GM23338 (cell line): ENCODE data around the gene SMIM31. TPM values are rescaled to one million over a fixed set of nuclear protein-coding genes. Genes with fewer than 3 reads are reported as not detected.

ENCODE experiments used
- ATAC-seq: fragments of 200-7000 bp; cut with Tn5 transposase; 3 replicates; pipeline ENCODE4 v1.9.1; 2020
- DNase-seq: peaks from one replicate; pipeline ENCODE4 v3.0.0-alpha.2; 2015; ENCODE audit warnings: low spot score
- H2AFZ ChIP-seq: fragments of 200-600 bp; sonication (generic); 2 replicates; pipeline ENCODE4 v1.8.0; 2016; ENCODE audit warnings: antibody characterized with exemption, mild to moderate bottlenecking, moderate library complexity
- H3F3A ChIP-seq: fragments of 200-600 bp; sonication (generic); replicated peaks from 2 replicates; pipeline ENCODE4 v1.8.0; 2017; ENCODE audit warnings: antibody characterized with exemption, mixed run types, low read depth
- H3K27ac ChIP-seq: fragments of 200-600 bp; sonication (generic); 2 replicates; pipeline ENCODE4 v1.6.1; 2016; ENCODE audit warnings: low read depth
- H3K27me3 ChIP-seq: fragments of 200-600 bp; sonication (generic); 2 replicates; pipeline ENCODE4 v1.8.0; 2016; ENCODE audit warnings: mild to moderate bottlenecking, mixed run types, moderate library complexity; ENCODE audit not compliant: insufficient read depth
- H3K36me3 ChIP-seq: fragments of 200-600 bp; sonication (generic); 2 replicates; pipeline ENCODE4 v1.8.0; 2016; ENCODE audit warnings: mild to moderate bottlenecking; ENCODE audit not compliant: insufficient read depth
- H3K4me1 ChIP-seq: fragments of 200-600 bp; sonication (generic); 2 replicates; pipeline ENCODE4 v1.8.0; 2016; ENCODE audit warnings: mild to moderate bottlenecking, moderate library complexity; ENCODE audit not compliant: insufficient read depth
- H3K4me2 ChIP-seq: fragments of 200-600 bp; sonication (generic); 2 replicates; pipeline ENCODE4 v1.7.1; 2017; ENCODE audit warnings: mixed run types
- H3K4me3 ChIP-seq: fragments of 200-600 bp; sonication (generic); 2 replicates; pipeline ENCODE4 v1.6.1; 2016; ENCODE audit warnings: mixed run types
- H3K79me2 ChIP-seq: fragments of 200-600 bp; sonication (generic); replicated peaks from 2 replicates; pipeline ENCODE4 v1.8.0; 2017; ENCODE audit warnings: mild to moderate bottlenecking; ENCODE audit not compliant: insufficient read depth
- H3K9me2 ChIP-seq: fragments of 200-600 bp; sonication (generic); 2 replicates; pipeline ENCODE4 v1.8.0; 2017; ENCODE audit not compliant: insufficient read depth
- H4K20me1 ChIP-seq: fragments of 200-600 bp; sonication (generic); replicated peaks from 2 replicates; pipeline ENCODE4 v1.8.0; 2017; ENCODE audit warnings: mild to moderate bottlenecking; ENCODE audit not compliant: insufficient read depth
- H3K27ac Mint-ChIP-seq: 2 replicates; pipeline ENCODE4 v1.8.0; 2020; ENCODE audit warnings: inconsistent platforms, mild to moderate bottlenecking, moderate library complexity, mixed read lengths
- H3K27me3 Mint-ChIP-seq: 3 replicates; pipeline ENCODE4 v1.8.0; 2022; ENCODE audit warnings: low read depth, mild to moderate bottlenecking, moderate library complexity, mixed read lengths, inconsistent platforms; ENCODE audit not compliant: insufficient read depth, poor library complexity
- H3K36me3 Mint-ChIP-seq: 3 replicates; pipeline ENCODE4 v1.8.0; 2021; ENCODE audit warnings: low read depth, mild to moderate bottlenecking, inconsistent platforms, moderate library complexity, mixed read lengths
- H3K4me1 Mint-ChIP-seq: 3 replicates; pipeline ENCODE4 v1.8.0; 2020; ENCODE audit warnings: mild to moderate bottlenecking, inconsistent platforms, mixed read lengths
- H3K4me3 Mint-ChIP-seq: 3 replicates; pipeline ENCODE4 v1.8.0; 2021; ENCODE audit warnings: moderate library complexity, mild to moderate bottlenecking, inconsistent platforms, mixed read lengths
- H3K9me3 Mint-ChIP-seq: 3 replicates; pipeline ENCODE4 v1.8.0; 2020; ENCODE audit warnings: moderate library complexity, mild to moderate bottlenecking, inconsistent platforms, mixed read lengths
- CREB1 ChIP-seq: fragments of 250-450 bp; sonication (Bioruptor Pico); IDR thresholded peaks from 2 replicates; pipeline ENCODE4 v1.5.0; 2020; ENCODE audit warnings: low read depth, mild to moderate bottlenecking, moderate library complexity
- EZH2 ChIP-seq: fragments of 200-600 bp; sonication (generic); IDR thresholded peaks from one replicate; pipeline ENCODE4 v1.8.0; 2017; ENCODE audit warnings: antibody characterized with exemption, mild to moderate bottlenecking, low read depth; ENCODE audit not compliant: unreplicated experiment
- EZH2phosphoT487 ChIP-seq: fragments of 200-600 bp; sonication (generic); IDR thresholded peaks from one replicate; pipeline ENCODE4 v1.8.1; 2018; ENCODE audit warnings: antibody characterized with exemption; ENCODE audit not compliant: unreplicated experiment
- POLR2AphosphoS5 ChIP-seq: IDR thresholded peaks from 2 replicates; pipeline ENCODE4 v1.6.1; 2016; ENCODE audit warnings: antibody characterized with exemption, low read depth
- STAT1 ChIP-seq: IDR thresholded peaks from one replicate; pipeline ENCODE4 v1.6.1; 2016; ENCODE audit warnings: antibody characterized with exemption; ENCODE audit not compliant: unreplicated experiment
- ZNF114 ChIP-seq: fragments of 250-450 bp; sonication (Bioruptor Pico); IDR thresholded peaks from 2 replicates; pipeline ENCODE4 v1.5.0; 2020; ENCODE audit warnings: mild to moderate bottlenecking, moderate library complexity
- ZNF331 ChIP-seq: fragments of 250-450 bp; sonication (Bioruptor Pico); IDR thresholded peaks from 2 replicates; pipeline ENCODE4 v1.5.0; 2020; ENCODE audit warnings: low read depth, mild to moderate bottlenecking, moderate library complexity
- polyA plus RNA-seq: library from polyadenylated mRNA; unstranded; fragments of >200 nt; fragmentation: Nextera tagmentation; extraction: Ambion mirVana; gene quantifications from 2 replicates; pipeline ENCODE4 v1.2.1, GENCODE V29; 2016
- total RNA-seq: library from RNA; depleted of rRNA; stranded (reverse); fragments of >200 nt; shearing (Covaris generic); gene quantifications from 2 replicates; pipeline ENCODE4 v1.2.3, GENCODE V29; 2014
- TF ChIP-seq, protein P1 (sequence below): fragments of 250-450 bp; sonication (Bioruptor Pico); IDR thresholded peaks from 2 replicates; pipeline ENCODE4 v1.5.0; 2020; ENCODE audit warnings: mild to moderate bottlenecking, moderate library complexity
- TF ChIP-seq, protein P2 (sequence below): IDR thresholded peaks from 2 replicates; pipeline ENCODE4 v1.6.1; 2016; ENCODE audit warnings: antibody characterized with exemption
- TF ChIP-seq, protein P3 (sequence below), 2 experiments: fragments of 200-600 bp in 1 of 2; sonication (generic) in 1 of 2; conservative IDR thresholded peaks; 2 replicates each; pipeline versions ENCODE4 v1.5.1 to v1.6.1; 2016 to 2017; ENCODE audit warnings: antibody characterized with exemption in 2 of 2, low read depth in 2 of 2, mild to moderate bottlenecking in 2 of 2, moderate library complexity in 1 of 2
- TF ChIP-seq, protein P4 (sequence below): IDR thresholded peaks from one replicate; pipeline ENCODE4 v1.6.1; 2018; ENCODE audit warnings: antibody characterized with exemption; ENCODE audit not compliant: unreplicated experiment

The SMIM31 gene
- total and polyA plus RNA-seq, 2 experiments from 2014 or later, result not detected

DNA sequence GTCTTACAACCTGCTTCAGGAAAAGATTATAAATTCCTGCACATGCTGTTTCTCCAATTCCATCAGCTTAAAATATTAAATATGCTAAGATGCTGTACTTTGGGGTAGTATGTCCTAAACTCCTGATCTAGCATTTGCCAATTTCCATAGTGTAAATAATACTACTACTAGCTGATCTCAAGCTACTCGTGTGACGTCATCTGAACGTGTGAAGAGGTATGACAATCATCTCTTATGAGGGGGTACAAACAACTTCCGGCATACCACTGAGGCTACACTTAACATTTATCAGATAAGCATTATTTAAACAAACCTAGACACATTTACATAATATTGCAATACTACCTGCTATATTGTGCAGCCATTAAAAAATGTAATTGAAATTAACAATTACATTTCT lies 70.7 kb downstream of the SMIM31 start (continued):
- TF ChIP-seq, protein P1, sequence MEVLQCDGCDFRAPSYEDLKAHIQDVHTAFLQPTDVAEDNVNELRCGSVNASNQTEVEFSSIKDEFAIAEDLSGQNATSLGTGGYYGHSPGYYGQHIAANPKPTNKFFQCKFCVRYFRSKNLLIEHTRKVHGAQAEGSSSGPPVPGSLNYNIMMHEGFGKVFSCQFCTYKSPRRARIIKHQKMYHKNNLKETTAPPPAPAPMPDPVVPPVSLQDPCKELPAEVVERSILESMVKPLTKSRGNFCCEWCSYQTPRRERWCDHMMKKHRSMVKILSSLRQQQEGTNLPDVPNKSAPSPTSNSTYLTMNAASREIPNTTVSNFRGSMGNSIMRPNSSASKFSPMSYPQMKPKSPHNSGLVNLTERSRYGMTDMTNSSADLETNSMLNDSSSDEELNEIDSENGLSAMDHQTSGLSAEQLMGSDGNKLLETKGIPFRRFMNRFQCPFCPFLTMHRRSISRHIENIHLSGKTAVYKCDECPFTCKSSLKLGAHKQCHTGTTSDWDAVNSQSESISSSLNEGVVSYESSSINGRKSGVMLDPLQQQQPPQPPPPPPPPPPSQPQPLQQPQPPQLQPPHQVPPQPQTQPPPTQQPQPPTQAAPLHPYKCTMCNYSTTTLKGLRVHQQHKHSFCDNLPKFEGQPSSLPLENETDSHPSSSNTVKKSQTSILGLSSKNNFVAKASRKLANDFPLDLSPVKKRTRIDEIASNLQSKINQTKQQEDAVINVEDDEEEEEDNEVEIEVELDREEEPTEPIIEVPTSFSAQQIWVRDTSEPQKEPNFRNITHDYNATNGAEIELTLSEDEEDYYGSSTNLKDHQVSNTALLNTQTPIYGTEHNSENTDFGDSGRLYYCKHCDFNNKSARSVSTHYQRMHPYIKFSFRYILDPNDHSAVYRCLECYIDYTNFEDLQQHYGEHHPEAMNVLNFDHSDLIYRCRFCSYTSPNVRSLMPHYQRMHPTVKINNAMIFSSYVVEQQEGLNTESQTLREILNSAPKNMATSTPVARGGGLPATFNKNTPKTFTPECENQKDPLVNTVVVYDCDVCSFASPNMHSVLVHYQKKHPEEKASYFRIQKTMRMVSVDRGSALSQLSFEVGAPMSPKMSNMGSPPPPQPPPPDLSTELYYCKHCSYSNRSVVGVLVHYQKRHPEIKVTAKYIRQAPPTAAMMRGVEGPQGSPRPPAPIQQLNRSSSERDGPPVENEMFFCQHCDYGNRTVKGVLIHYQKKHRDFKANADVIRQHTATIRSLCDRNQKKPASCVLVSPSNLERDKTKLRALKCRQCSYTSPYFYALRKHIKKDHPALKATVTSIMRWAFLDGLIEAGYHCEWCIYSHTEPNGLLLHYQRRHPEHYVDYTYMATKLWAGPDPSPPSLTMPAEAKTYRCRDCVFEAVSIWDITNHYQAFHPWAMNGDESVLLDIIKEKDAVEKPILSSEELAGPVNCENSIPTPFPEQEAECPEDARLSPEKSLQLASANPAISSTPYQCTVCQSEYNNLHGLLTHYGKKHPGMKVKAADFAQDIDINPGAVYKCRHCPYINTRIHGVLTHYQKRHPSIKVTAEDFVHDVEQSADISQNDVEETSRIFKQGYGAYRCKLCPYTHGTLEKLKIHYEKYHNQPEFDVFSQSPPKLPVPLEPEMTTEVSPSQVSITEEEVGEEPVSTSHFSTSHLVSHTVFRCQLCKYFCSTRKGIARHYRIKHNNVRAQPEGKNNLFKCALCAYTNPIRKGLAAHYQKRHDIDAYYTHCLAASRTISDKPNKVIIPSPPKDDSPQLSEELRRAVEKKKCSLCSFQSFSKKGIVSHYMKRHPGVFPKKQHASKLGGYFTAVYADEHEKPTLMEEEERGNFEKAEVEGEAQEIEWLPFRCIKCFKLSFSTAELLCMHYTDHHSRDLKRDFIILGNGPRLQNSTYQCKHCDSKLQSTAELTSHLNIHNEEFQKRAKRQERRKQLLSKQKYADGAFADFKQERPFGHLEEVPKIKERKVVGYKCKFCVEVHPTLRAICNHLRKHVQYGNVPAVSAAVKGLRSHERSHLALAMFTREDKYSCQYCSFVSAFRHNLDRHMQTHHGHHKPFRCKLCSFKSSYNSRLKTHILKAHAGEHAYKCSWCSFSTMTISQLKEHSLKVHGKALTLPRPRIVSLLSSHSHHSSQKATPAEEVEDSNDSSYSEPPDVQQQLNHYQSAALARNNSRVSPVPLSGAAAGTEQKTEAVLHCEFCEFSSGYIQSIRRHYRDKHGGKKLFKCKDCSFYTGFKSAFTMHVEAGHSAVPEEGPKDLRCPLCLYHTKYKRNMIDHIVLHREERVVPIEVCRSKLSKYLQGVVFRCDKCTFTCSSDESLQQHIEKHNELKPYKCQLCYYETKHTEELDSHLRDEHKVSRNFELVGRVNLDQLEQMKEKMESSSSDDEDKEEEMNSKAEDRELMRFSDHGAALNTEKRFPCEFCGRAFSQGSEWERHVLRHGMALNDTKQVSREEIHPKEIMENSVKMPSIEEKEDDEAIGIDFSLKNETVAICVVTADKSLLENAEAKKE, result no peak
- TF ChIP-seq ZNF331 (no peak), EZH2 (no peak), POLR2AphosphoS5 (no peak)
- TF ChIP-seq, protein P2, sequence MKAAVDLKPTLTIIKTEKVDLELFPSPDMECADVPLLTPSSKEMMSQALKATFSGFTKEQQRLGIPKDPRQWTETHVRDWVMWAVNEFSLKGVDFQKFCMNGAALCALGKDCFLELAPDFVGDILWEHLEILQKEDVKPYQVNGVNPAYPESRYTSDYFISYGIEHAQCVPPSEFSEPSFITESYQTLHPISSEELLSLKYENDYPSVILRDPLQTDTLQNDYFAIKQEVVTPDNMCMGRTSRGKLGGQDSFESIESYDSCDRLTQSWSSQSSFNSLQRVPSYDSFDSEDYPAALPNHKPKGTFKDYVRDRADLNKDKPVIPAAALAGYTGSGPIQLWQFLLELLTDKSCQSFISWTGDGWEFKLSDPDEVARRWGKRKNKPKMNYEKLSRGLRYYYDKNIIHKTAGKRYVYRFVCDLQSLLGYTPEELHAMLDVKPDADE, result no peak

DNA sequence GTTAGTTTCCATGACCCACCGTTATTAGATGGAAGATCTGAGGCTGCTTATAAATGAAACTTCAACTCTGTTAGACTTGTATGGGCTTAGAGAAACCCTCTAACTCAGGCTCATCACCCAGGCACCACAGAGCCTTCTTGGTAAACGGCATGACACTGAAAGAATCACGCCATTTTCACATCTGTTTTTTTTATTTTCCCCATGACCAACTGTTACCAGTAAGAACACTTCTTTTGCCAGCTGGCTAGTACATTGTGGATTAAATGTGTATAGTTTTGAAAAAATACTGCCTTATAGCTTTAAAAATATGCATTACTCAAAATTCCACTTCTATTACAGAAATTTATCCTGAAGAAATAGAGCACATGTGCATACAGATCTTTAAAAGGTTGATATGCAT lies 75.0 kb downstream of the SMIM31 start:
- Histone ChIP-seq H3K27me3 (no peaks in the 10 kb centered on the region), H3K4me3 (no peak overlapping the region), H3K79me2 (no peaks in the 10 kb centered on the region), H3K9me2 (no peaks in the 10 kb centered on the region), H2AFZ (no peak overlapping the region; the same call in 1 of the 2 replicates), H3F3A (no peaks in the 10 kb centered on the region), H3K36me3 (no peaks in the 10 kb centered on the region), H3K27ac (no peak overlapping the region), H4K20me1 (no peaks in the 10 kb centered on the region), H3K4me2 (no peak overlapping the region), H3K4me1 (peaks cover 17% of the 10 kb centered on the region)
- no peaks in the 10 kb centered on the region for H3K9me3 Mint-ChIP-seq
- no peak overlapping the region for H3K27ac Mint-ChIP-seq
- no peak for DNase-seq
- no peak for ATAC-seq
- H3K4me3 Mint-ChIP-seq, result no peak overlapping the region
- peaks cover 2% of the 10 kb centered on the region for H3K27me3 Mint-ChIP-seq
- H3K4me1 Mint-ChIP-seq, result peaks cover 20% of the 10 kb centered on the region
- no peaks in the 10 kb centered on the region for H3K36me3 Mint-ChIP-seq
- TF ChIP-seq STAT1, result no peak
- TF ChIP-seq, protein P3, sequence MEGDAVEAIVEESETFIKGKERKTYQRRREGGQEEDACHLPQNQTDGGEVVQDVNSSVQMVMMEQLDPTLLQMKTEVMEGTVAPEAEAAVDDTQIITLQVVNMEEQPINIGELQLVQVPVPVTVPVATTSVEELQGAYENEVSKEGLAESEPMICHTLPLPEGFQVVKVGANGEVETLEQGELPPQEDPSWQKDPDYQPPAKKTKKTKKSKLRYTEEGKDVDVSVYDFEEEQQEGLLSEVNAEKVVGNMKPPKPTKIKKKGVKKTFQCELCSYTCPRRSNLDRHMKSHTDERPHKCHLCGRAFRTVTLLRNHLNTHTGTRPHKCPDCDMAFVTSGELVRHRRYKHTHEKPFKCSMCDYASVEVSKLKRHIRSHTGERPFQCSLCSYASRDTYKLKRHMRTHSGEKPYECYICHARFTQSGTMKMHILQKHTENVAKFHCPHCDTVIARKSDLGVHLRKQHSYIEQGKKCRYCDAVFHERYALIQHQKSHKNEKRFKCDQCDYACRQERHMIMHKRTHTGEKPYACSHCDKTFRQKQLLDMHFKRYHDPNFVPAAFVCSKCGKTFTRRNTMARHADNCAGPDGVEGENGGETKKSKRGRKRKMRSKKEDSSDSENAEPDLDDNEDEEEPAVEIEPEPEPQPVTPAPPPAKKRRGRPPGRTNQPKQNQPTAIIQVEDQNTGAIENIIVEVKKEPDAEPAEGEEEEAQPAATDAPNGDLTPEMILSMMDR (conservative IDR thresholded peaks at IDR 0.05; ENCODE audit: low read depth in 2 of 2), result no peak
- no peak for TF ChIP-seq EZH2
- no peak for TF ChIP-seq ZNF331
- TF ChIP-seq, protein P2, result no peak
- no peak for TF ChIP-seq POLR2AphosphoS5
- no peak for TF ChIP-seq ZNF114 (CRISPR knock-in tag)
- no peak for TF ChIP-seq EZH2phosphoT487
- TF ChIP-seq, protein P4, sequence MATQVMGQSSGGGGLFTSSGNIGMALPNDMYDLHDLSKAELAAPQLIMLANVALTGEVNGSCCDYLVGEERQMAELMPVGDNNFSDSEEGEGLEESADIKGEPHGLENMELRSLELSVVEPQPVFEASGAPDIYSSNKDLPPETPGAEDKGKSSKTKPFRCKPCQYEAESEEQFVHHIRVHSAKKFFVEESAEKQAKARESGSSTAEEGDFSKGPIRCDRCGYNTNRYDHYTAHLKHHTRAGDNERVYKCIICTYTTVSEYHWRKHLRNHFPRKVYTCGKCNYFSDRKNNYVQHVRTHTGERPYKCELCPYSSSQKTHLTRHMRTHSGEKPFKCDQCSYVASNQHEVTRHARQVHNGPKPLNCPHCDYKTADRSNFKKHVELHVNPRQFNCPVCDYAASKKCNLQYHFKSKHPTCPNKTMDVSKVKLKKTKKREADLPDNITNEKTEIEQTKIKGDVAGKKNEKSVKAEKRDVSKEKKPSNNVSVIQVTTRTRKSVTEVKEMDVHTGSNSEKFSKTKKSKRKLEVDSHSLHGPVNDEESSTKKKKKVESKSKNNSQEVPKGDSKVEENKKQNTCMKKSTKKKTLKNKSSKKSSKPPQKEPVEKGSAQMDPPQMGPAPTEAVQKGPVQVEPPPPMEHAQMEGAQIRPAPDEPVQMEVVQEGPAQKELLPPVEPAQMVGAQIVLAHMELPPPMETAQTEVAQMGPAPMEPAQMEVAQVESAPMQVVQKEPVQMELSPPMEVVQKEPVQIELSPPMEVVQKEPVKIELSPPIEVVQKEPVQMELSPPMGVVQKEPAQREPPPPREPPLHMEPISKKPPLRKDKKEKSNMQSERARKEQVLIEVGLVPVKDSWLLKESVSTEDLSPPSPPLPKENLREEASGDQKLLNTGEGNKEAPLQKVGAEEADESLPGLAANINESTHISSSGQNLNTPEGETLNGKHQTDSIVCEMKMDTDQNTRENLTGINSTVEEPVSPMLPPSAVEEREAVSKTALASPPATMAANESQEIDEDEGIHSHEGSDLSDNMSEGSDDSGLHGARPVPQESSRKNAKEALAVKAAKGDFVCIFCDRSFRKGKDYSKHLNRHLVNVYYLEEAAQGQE, result no peak
- TF ChIP-seq CREB1 (CRISPR knock-in tag), result no peak
